ENCODE measurements around the gene CTDSPL. TPM values are rescaled to one million over a fixed set of nuclear protein-coding genes. Genes with fewer than 3 reads are reported as not detected.
A peak's percentile ranks its signal among the peaks of the same experiment; 100 is the strongest.

Gene CTDSPL
- total and polyA plus RNA-seq, 2 of the 13 experiments (the other 11 are each of a cell fraction or from before 2014, with no cell fraction given), result 26.1 to 142 TPM

DNA sequence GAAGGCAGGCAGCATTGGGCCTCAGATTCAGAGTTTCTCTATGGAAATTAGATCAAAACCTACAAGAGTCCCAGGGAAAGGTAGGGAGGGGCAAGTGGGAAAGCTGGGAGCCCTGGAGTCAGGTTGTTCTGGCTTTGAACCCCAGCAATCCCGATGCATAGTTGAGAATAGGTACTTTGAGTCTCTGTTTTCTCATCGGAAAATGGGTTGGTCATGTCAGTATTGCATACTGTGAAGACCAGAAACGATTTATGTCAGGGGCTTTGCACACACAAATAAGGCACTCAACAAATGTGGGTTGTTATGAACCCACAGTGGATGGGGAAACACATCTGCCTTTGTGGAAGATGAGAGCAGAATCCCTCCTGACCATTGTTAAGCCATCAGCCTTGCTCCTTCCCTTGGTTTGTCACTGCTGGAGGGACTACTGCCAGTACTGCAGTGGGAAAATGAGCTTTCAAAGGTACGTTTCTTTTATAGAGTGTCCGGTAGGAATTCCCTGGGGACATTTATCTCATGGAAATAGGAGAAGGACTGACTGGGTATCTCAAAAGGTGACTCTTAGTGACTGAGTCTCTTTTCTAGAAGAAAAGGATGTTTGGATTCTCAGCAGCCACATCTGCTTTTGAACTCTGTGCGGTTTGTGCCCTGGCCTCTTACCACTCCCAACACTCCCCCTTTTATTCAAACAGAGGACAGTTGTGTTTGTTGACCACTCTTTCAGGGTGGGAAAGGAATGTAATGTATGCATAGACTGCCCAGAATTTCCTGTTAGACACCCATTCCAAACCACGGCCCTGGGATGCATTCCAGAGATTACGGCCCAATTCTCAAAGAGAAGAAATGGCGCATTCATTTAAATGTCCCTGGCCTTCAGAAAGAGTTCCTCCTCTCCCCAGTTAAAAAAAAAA lies 74.3 kb downstream of the CTDSPL start (continued):
- no peak for TF ChIP-seq ZNF292 (CRISPR knock-in tag; IDR thresholded peaks at IDR 0.05; ENCODE audit: borderline replicate concordance, low read depth)
- TF ChIP-seq, protein P1, sequence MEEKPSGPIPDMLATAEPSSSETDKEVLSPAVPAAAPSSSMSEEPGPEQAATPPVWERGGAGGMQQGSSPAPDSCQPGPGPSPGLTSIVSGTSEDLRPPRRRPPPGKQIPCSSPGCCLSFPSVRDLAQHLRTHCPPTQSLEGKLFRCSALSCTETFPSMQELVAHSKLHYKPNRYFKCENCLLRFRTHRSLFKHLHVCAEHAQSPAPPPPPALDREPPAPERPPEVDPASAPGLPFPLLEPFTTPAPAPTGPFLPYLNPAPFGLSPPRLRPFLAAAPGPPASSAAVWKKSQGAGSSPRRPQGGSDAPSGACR (CRISPR knock-in tag; IDR thresholded peaks at IDR 0.05), result no peak
- peak; percentile 95 for TF ChIP-seq MED1 (CRISPR knock-in tag; IDR thresholded peaks at IDR 0.05)
- no peak for TF ChIP-seq ZBTB38 (CRISPR knock-in tag; IDR thresholded peaks at IDR 0.05)
- TF ChIP-seq MAFG (CRISPR knock-in tag; IDR thresholded peaks at IDR 0.05), result no peak
- TF ChIP-seq ZNF790 (CRISPR knock-in tag; IDR thresholded peaks at IDR 0.05; ENCODE audit: borderline replicate concordance), result no peak
- no peak for TF ChIP-seq ZNF672 (CRISPR knock-in tag; IDR thresholded peaks at IDR 0.05)
- TF ChIP-seq, protein P2, sequence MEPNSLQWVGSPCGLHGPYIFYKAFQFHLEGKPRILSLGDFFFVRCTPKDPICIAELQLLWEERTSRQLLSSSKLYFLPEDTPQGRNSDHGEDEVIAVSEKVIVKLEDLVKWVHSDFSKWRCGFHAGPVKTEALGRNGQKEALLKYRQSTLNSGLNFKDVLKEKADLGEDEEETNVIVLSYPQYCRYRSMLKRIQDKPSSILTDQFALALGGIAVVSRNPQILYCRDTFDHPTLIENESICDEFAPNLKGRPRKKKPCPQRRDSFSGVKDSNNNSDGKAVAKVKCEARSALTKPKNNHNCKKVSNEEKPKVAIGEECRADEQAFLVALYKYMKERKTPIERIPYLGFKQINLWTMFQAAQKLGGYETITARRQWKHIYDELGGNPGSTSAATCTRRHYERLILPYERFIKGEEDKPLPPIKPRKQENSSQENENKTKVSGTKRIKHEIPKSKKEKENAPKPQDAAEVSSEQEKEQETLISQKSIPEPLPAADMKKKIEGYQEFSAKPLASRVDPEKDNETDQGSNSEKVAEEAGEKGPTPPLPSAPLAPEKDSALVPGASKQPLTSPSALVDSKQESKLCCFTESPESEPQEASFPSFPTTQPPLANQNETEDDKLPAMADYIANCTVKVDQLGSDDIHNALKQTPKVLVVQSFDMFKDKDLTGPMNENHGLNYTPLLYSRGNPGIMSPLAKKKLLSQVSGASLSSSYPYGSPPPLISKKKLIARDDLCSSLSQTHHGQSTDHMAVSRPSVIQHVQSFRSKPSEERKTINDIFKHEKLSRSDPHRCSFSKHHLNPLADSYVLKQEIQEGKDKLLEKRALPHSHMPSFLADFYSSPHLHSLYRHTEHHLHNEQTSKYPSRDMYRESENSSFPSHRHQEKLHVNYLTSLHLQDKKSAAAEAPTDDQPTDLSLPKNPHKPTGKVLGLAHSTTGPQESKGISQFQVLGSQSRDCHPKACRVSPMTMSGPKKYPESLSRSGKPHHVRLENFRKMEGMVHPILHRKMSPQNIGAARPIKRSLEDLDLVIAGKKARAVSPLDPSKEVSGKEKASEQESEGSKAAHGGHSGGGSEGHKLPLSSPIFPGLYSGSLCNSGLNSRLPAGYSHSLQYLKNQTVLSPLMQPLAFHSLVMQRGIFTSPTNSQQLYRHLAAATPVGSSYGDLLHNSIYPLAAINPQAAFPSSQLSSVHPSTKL (CRISPR knock-in tag; IDR thresholded peaks at IDR 0.05), result peak; percentile 90
- TF ChIP-seq ZNF496 (CRISPR knock-in tag; IDR thresholded peaks at IDR 0.05; ENCODE audit: insufficient replicate concordance), result no peak

Data from HepG2 (cell line).